Measurements from ENCODE around the gene ZBED4. TPM values are rescaled to one million over a fixed set of nuclear protein-coding genes. Genes with fewer than 3 reads are reported as not detected.
"Not testable (repeated sequence)": the region's sequence is repeated elsewhere in the genome, so short reads cannot be mapped to it uniquely, and the experiment has no call there.

ZBED4 gene, protein sequence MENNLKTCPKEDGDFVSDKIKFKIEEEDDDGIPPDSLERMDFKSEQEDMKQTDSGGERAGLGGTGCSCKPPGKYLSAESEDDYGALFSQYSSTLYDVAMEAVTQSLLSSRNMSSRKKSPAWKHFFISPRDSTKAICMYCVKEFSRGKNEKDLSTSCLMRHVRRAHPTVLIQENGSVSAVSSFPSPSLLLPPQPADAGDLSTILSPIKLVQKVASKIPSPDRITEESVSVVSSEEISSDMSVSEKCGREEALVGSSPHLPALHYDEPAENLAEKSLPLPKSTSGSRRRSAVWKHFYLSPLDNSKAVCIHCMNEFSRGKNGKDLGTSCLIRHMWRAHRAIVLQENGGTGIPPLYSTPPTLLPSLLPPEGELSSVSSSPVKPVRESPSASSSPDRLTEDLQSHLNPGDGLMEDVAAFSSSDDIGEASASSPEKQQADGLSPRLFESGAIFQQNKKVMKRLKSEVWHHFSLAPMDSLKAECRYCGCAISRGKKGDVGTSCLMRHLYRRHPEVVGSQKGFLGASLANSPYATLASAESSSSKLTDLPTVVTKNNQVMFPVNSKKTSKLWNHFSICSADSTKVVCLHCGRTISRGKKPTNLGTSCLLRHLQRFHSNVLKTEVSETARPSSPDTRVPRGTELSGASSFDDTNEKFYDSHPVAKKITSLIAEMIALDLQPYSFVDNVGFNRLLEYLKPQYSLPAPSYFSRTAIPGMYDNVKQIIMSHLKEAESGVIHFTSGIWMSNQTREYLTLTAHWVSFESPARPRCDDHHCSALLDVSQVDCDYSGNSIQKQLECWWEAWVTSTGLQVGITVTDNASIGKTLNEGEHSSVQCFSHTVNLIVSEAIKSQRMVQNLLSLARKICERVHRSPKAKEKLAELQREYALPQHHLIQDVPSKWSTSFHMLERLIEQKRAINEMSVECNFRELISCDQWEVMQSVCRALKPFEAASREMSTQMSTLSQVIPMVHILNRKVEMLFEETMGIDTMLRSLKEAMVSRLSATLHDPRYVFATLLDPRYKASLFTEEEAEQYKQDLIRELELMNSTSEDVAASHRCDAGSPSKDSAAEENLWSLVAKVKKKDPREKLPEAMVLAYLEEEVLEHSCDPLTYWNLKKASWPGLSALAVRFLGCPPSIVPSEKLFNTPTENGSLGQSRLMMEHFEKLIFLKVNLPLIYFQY
- total RNA-seq, result 3.8 TPM
- long read RNA-seq, partial matches to known transcripts, result 0 of 7 reads
- long read RNA-seq, other reads (novel, unspliced or antisense), result 7 of 7 reads

DNA sequence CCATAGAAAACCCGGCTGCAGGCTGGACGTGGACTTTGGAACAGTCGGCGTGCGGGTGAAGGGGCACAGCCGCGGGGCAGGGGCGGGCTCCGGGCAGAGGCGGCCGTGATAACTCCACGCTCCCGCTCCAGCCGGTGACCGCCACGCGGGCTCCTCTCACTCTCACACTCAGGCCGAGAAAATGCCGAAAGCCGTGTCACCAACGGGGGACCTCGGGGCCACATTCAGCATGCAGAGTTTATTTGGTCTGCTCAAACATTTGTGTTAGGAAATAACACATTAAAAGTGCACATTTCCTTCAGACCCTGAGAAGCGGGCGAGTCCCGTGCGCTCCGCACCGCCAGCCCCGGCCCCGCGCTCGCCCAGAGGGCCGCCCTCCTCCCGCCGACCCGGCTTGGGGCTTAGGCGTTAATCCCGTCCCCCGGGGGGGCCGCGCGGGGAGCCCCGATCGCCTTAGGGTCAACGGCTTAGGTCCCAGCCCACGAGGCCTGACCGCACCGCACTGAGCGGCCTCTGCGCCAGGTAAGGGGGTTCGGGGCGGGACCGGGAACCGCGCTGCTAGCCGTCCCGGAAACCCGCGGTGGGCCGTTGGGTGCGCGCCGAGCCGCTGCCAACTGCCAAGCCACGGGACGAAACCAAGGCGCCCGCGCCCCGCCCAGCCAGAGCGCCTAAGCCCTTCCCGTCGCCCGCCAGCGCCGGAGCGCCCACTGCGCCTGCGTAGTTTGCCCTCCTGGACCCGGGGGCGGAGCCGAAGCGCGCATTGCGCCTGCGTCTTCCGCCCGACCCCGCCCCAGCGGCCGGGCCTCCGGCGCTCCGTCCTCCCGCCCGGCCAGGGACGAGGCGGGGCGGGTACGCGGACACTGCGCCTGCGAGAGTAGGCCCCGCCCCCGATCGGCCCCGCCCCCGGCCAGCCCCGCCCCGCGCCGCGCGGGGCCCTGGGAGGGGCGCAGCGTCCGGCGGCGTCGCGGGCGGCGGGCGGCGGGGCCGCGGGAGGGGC is at the start of gene ZBED4:
Gene ZBED4, plus strand, starts transcription at position 947 of the 997 bp plus-strand sequence. CDS start 29,819 bp downstream, outside the sequence.
- DNase-seq, result peak; percentile 99
- ATAC-seq (ENCODE audit: poor library complexity), result peak; percentile 98
- intact Hi-C loops (cut with DNase I), result no loop called here

DNA sequence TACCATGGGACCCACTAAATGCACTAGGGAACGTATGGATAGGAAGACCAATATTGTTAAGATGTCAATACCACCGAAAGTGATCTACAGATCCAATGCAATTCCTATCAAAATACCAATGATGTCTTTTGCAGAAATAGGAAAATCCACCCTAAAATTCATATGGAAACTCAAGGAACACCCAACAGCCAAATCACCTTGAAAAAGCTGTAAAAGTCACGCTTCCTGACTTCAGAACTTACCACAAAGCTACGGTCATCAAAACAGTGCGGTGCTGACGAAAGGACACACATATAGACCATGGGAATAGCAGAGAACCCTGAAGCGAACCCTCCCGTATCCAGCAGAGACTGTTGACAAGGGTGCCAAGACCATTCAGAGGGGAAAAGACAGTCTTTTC is 46.5 kb upstream of the ZBED4 start:
- intact Hi-C loops (cut with DNase I), result no loop called here
- no peak for ATAC-seq (ENCODE audit: poor library complexity)
- DNase-seq, result no peak

DNA sequence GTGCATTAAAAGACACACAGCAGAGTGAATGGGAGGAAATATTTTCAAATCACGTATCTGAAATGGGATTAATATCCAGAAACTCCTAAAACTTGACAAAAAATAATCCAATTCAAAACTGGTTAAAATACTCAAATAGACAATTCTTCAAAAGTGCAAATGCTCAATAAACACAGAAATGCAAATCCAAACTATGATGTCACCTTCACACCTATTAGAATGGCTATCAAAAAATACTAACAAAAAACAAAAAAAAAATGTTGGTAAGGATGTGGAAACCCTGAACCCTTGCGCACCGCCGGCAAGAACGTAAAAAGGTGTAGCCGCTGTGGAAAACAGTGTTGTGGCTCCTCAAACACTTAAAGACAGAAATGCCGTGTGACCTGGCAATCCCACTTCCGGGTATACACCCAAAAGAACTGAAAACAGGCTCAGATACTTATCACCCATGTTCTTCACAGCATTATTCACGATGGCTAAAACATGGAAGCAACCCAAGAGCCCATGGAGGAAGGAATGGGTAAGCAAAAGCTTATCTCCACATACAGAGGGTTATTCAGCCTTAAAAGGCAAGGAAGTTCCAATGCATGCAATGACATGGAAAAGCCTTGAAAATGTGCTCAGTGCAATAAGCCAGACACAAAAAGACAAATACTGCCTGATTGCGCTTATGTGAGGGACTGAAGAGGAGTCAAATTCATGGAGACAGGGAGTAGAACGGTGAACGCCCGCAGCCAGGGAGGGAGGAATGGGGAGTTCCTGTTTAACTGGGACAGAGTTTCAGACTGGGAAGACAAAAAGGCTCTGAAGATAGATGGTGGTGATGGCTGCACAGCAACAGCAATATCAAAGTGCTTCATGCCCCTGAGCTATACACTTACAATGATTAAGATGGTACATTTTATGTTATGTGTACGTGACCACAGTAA is 45.6 kb upstream of the ZBED4 start:
- no peak for DNase-seq
- no peak for ATAC-seq (ENCODE audit: poor library complexity)
- intact Hi-C loops (cut with DNase I), result no loop called here

DNA sequence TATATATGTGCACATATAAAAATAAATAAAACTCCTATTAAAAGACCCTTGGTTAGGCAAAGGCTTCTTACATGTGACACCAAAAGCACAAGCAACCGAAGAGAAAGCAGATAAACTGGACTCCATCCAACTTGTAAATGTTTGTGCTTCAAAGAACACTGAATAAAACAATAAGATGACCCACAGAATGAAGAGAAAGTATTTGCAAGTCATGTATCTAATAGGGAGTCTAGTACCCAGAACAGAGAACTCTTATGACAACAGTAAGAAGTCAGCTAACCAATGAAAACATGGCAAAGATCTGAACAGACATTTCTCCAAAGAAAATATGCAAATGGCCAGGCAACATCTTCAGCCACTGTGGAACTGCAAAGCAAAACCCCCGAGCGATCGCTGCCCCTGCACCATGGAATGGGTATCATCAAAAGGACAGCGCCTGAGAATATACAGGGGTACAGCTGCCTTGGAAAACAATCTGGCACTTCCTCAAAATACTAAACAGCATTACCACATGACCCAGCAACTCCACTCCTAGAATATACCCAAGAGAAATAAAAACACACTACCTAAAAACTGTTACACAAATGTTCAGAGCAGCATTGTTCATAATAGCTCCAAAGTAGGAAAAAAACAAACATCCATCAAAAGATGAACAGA is 43.2 kb upstream of the ZBED4 start:
- ATAC-seq (ENCODE audit: poor library complexity), result no peak
- no peak for DNase-seq
- intact Hi-C loops (cut with DNase I), result no loop called here

DNA sequence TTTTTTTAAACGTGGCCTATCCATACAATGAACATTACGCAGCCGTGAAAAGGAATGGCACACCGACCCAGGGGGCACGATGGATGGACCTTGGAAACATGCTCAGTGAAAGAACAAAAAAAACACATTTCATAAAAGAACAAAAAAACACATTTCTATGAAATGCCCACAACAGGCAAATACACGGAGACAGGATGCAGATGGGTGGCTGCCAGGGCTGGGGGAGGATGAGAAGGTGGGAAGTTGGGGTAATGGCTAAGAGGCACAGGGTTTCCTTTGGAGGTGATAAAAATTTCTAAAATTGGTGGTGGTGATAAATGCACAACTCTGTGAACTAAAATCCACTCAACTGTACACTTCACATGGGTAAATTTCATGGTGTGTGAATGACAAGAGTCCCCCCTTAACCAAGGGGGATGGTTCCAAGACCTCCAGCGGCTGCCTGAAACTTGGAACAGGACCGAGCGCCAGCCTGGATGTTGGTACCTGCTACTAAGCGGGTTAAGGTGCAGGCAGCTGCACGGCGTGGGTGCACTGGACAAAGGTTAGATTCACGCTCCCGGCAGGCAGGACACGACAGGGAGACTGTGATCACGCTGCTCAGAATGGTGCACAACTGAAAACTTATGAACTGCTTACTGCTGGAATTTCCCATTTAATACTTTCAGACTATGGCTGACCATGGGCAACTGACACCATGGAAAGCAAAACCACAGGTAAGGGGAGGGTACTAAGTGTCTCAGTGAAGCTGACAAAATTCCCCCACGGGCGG is 42.4 kb upstream of the ZBED4 start:
- DNase-seq (no peak), ATAC-seq (ENCODE audit: poor library complexity) (no peak)
- intact Hi-C loops (cut with DNase I), result no loop called here

DNA sequence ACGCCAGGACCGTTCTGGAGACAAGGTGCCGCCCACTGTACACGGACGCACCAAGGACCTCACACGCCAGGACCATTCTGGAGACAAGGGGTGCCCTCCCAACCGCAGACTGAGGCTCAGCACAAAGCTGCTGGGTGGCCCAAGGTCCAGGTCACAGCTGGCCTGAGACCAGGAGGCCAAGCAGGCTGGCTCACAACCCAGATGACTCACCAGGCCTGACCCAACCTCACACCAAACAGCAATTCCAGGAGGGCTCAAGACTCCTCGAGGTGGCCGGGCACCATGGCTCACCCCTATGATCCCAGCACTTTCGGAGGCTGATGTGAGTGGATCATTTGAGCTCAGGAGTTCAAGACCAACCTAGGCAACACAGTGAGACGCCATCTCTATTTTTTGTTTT is 40.8 kb upstream of the ZBED4 start:
- intact Hi-C loops (cut with DNase I), result no loop called here
- ATAC-seq (ENCODE audit: poor library complexity), result no peak

DNA sequence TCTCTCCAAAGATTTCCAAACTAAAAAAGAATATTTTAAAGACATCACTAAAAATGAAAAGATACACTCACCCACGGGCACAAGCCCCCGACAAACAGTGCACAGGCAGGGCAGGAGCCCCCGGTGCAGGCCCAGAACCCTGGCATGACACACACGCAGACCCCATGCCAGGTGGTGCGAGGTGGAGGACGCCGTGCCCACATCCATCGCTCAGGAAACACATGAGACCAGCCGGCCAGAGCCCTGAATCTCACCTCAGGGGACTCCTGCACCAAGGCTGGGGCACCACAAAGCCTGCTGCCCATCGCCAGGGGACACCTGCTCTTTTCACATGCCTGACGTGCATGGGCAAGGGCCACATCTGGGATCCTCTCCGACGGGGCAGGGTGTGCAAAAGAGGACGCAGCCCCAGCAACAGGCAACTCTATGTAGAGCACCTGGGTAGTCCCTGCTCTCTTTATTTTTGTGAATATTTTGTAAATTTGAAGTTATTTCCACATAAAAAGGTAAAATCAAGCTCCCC is 39.4 kb upstream of the ZBED4 start:
- intact Hi-C loops (cut with DNase I), result no loop called here
- no peak for DNase-seq
- no peak for ATAC-seq (ENCODE audit: poor library complexity)

More for the DNA sequence above, 40.8 kb upstream of the ZBED4 start:
- no peak for DNase-seq

DNA sequence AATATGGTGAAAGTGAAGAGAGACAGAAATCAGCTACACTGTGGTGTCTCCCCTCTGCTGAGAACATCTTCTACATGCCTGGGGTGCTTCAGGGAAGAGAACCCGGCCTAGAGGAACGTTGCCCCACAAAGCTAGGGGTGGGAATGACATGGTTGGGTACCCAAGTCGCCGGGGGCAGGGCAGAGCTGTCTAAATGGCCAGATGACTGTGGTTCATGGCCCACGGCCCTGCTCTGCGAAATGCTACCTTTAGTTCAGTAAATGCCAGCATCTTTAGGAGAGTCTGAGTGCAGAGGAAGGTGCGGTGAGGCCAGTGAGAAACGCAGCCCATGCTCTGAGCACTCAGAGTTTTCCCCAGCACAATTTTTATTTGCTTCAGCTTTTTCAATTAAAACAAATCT is 38.8 kb upstream of the ZBED4 start:
- intact Hi-C loops (cut with DNase I), result no loop called here
- DNase-seq, result no peak
- ATAC-seq (ENCODE audit: poor library complexity), result no peak

DNA sequence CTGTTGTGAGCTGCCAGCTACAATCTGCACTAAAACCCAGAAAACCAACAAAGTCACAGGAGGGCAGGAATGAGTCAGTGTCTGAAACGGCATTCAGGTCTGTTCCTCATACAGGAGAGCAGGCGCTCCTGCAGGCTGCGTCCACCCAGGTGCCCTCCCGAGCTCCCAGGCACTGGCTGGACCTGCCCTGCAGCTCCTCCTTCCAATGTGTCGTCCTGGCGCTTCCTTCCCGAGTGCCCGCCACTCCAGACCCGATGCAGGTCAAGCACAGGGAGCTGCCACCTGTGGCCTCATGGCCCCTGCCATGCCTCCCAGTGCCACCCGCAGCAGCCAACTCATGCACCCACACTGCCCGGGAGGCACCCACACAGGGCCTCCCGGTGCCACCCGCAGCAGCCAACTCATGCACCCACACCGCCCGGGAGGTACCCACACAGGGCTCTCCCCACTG is 38.0 kb upstream of the ZBED4 start:
- peak; percentile 23 for ATAC-seq (ENCODE audit: poor library complexity)
- DNase-seq, result no peak
- intact Hi-C loops (cut with DNase I), result no loop called here

DNA sequence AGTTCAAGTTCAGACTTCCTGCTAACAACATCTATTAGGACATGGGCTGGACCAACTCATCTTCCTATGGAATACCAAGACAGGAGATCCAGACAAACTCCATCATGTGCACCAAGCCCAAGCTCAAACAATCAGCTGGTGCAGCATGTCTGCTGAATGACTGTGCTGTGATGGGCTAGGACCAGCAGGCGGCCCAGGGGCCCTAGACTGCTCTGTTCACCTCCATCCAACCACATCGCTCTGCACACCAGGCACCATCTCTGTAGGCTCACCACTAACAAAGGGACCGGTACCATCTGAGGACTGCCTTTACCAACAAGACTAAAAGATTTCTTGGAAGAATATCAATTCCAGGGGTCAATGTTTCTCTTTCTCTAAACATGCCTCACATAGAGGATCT is 36.3 kb upstream of the ZBED4 start:
- DNase-seq, result no peak
- ATAC-seq (ENCODE audit: poor library complexity), result no peak
- intact Hi-C loops (cut with DNase I), result no loop called here

DNA sequence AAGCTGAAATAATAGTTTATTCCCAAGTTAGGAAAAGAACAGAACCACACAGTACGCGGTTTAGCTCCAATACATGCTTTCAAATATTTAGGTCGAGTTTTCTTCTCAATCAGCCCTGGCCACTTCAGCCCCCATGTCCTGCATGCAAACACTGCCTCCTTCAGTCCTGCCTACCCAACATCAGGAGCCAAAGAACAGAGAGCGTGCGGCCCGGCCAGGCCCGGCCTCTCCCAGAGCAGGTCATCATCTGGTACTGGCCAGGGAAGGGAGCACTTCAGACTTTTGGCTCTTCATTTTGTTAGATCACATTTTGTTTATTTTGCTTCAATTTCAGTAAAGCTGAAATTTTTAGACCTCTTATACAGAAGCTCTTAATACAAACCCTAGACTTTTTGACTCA is 32.7 kb upstream of the ZBED4 start:
- DNase-seq (no peak), ATAC-seq (ENCODE audit: poor library complexity) (peak; percentile 54)
- intact Hi-C loops (cut with DNase I), result no loop called here

DNA sequence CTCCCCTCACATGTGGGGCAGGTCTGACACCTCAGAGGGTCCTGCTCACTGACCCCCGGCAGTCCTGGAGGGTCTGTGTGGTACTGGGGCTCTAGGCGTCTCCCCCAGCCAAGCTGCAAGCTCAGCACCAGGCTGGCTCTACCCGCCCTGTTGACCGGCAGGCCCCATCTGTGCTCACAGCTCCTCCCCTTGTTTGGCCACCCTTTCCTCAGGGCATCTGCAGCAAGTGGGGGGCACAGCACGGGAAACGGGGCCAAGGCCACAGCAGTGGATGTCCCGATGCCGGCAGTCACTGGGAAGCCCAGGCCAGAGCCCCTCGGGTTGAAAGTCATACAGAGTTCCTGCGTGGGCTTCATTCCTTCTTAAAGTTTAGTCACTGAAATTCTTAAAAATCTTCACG is 31.9 kb upstream of the ZBED4 start:
- ATAC-seq (ENCODE audit: poor library complexity); DNase-seq; intact Hi-C loops (cut with DNase I): not testable (repeated sequence)

DNA sequence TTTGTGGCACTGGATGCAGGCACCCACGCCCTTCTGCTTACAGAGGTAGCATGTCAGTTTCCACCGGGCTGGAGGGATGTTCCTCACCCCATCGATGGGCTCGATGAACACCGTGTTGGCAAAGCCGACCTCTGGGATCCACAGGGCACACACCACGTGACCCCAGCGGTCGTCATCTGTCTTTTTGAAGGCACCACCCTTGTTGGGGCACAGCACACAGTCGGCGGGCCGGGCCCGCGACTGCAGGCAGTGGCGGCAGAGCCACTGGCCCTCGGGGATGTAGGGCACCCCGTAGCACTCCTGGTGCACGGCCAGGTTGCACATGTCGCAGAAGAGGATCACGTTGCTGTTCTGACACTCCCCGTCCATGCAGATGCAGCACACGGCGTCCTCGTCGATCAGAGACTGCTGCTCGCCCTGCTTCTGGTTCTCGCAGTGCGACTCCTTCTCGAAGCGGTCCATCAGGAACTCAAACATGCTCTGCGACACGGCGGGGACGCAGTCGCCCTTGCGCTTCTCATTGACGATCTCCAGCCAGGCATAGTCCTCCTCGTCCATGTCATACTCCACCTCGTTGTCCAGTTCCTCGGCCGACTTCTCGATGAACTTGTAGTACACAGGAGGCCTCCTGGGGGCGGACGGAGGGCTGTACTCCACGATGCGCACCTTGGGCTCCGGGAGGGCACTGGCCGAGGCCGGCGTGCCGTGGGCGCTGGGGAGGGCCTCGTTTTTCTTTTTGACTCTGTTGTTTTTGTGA is 30.2 kb upstream of the ZBED4 start:
- DNase-seq (no peak), ATAC-seq (ENCODE audit: poor library complexity) (no peak)
- intact Hi-C loops (cut with DNase I), result no loop called here

DNA sequence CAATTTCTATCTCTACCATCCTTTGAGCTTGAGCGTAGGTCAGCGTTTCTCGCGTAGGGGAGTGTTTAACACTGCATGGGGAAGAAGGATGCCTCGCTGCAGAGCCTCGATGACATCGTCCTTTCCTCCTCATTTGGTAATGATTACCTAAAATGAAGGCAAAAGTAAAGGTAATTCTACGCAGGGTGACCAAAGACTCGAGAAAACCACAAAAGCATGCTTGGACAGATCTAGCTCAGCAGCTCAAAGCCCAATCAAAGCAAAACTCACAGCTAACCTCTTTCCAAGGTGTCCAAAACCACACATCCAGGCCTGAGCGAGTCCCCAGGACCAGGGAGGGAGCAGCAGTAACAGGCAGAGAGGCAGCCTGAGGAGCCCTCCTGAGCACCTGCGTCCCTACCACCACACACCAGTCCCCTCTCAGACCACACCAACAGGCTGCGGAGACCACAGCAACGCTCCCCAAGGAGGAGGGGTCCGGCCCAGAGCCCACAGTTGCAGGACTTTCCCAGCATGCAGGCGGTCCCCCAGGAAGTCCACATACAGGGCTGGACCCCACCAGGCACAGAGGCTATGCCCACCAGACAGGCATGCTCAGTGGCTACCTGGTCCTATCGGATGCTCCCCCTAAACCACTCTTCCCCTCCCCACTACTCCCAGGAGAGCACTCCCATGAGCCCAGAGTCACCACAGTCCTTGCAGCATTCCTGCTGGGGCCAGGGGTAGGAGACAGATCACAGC is 29.3 kb upstream of the ZBED4 start:
- ATAC-seq (ENCODE audit: poor library complexity), result no peak
- intact Hi-C loops (cut with DNase I), result no loop called here
- DNase-seq, result no peak

All from Right ventricle myocardium superior (tissue), 1 donor.